Prostate gland (tissue), 2 donors: ENCODE measurements around the gene USP4.

ENCODE experiments used
- CTCF ChIP-seq, 4 experiments: fragments of 200-600 bp in 2 of 4; fragments of 450-650 bp in 2 of 4; sonication (generic) in 2 of 4; IDR thresholded peaks; 1 replicate in 3 of 4; 2 replicates in 1 of 4; pipeline ENCODE4 v1.5.1; 2016 to 2019; ENCODE audit warnings: antibody characterized with exemption in 4 of 4, mild to moderate bottlenecking in 2 of 4, moderate library complexity in 2 of 4
- POLR2A ChIP-seq: fragments of 450-650 bp; IDR thresholded peaks from one replicate; pipeline ENCODE4 v1.6.1; 2016; ENCODE audit warnings: antibody characterized with exemption, mild to moderate bottlenecking
- POLR2AphosphoS5 ChIP-seq: sonication (generic); formaldehyde crosslinking; IDR thresholded peaks from one replicate; pipeline ENCODE4 v1.6.1; 2017; ENCODE audit warnings: antibody characterized with exemption

- TF ChIP-seq CTCF (IDR thresholded peaks at IDR 0.05) (no peak), POLR2A (no peak), POLR2AphosphoS5 (no peak)
Measured at GRCh38 chr3:49265661-49266386, 74.0 kb downstream of the USP4 start.
